Adrenal gland (tissue), 5 donors: ENCODE results near the gene CD72.

Experiments
- CTCF ChIP-seq, 6 experiments: fragments of 450-650 bp in 4 of 6; fragments of 200-600 bp in 2 of 6; sonication (generic) in 1 of 6; IDR thresholded peaks; 1 replicate in 5 of 6; 2 replicates in 1 of 6; pipeline versions ENCODE4 v1.5.1 to v1.8.0; 2016 to 2021; ENCODE audit warnings: antibody characterized with exemption in 6 of 6, mild to moderate bottlenecking in 2 of 6, moderate library complexity in 1 of 6
- POLR2A ChIP-seq, 2 donors: fragments of 450-650 bp; IDR thresholded peaks; one replicate each; pipeline ENCODE4 v1.6.1; 2017; ENCODE audit warnings: antibody characterized with exemption in 2 of 2, mild to moderate bottlenecking in 2 of 2, moderate library complexity in 1 of 2
- donor health status: DM: no; HTN: no; CAD: no.

- no peak for TF ChIP-seq POLR2A (IDR thresholded peaks at IDR 0.05)
- no peak for TF ChIP-seq CTCF (IDR thresholded peaks at IDR 0.05)
Observed at GRCh38 chr9:35665471-35665818, 47.2 kb upstream of the CD72 start.
